DND-41 (cell line): Measurements from ENCODE around the gene BAIAP2L2.

Experiments used
- ATAC-seq: fragments of 200-7000 bp; cut with Tn5 transposase; 3 replicates; pipeline ENCODE4 v1.9.1; 2021; ENCODE audit warnings: low read depth; ENCODE audit not compliant: insufficient read depth
- DNase-seq: peaks from one replicate; pipeline ENCODE4 v3.0.0-alpha.2; 2020
- H2AFZ ChIP-seq: 2 replicates; pipeline ENCODE4 v1.6.0; 2012; ENCODE audit warnings: low read depth, low read length
- H3K27ac ChIP-seq: 2 replicates; pipeline ENCODE4 v1.5.1; 2012; ENCODE audit warnings: low read length, inconsistent platforms
- H3K27me3 ChIP-seq: fragments of 200-600 bp; sonication (generic); 2 replicates; pipeline ENCODE4 v1.6.0; 2012; ENCODE audit warnings: low read length, mild to moderate bottlenecking, inconsistent platforms; ENCODE audit not compliant: insufficient read depth, poor library complexity
- H3K36me3 ChIP-seq: 2 replicates; pipeline ENCODE4 v1.5.1; 2012; ENCODE audit warnings: low read length, inconsistent platforms; ENCODE audit not compliant: insufficient read depth
- H3K4me1 ChIP-seq: 2 replicates; pipeline ENCODE4 v1.5.1; 2012; ENCODE audit warnings: mild to moderate bottlenecking, low read length; ENCODE audit not compliant: insufficient read depth
- H3K4me2 ChIP-seq: 2 replicates; pipeline ENCODE4 v1.6.0; 2012; ENCODE audit warnings: mild to moderate bottlenecking, moderate library complexity, low read length, inconsistent platforms; ENCODE audit not compliant: insufficient read depth
- H3K4me3 ChIP-seq, 2 experiments: fragments of 200-600 bp in 1 of 2; shearing (Covaris generic) in 1 of 2; 2 replicates each; pipeline ENCODE4 v1.5.1; 2012 to 2016; ENCODE audit warnings: inconsistent platforms in 2 of 2, low read length in 2 of 2, mild to moderate bottlenecking in 2 of 2, low read depth in 1 of 2, moderate library complexity in 1 of 2
- H3K79me2 ChIP-seq: 2 replicates; pipeline ENCODE4 v1.6.0; 2012; ENCODE audit warnings: low read length, inconsistent platforms; ENCODE audit not compliant: insufficient read depth
- H3K9ac ChIP-seq: 2 replicates; pipeline ENCODE4 v1.6.0; 2012; ENCODE audit warnings: low read depth, mild to moderate bottlenecking, inconsistent platforms, low read length, moderate library complexity
- H3K9me3 ChIP-seq: 2 replicates; pipeline ENCODE4 v1.5.1; 2012; ENCODE audit warnings: low read length, moderate library complexity, mild to moderate bottlenecking, inconsistent platforms; ENCODE audit not compliant: insufficient read depth, severe bottlenecking
- H4K20me1 ChIP-seq: 2 replicates; pipeline ENCODE4 v1.6.0; 2012; ENCODE audit warnings: low read length; ENCODE audit not compliant: insufficient read depth
- EZH2 ChIP-seq: IDR thresholded peaks from 3 replicates; pipeline ENCODE4 v1.6.1; 2012; ENCODE audit warnings: borderline replicate concordance, low read depth, mild to moderate bottlenecking, moderate library complexity, low read length, inconsistent platforms; ENCODE audit not compliant: severe bottlenecking
- TF ChIP-seq, protein P1 (sequence below): IDR thresholded peaks from 2 replicates; pipeline ENCODE4 v1.5.1; 2012; ENCODE audit warnings: borderline replicate concordance, low read length, moderate library complexity, mild to moderate bottlenecking; ENCODE audit not compliant: poor library complexity, severe bottlenecking; ENCODE audit errors: extremely low read depth

BAIAP2L2 gene

DNA sequence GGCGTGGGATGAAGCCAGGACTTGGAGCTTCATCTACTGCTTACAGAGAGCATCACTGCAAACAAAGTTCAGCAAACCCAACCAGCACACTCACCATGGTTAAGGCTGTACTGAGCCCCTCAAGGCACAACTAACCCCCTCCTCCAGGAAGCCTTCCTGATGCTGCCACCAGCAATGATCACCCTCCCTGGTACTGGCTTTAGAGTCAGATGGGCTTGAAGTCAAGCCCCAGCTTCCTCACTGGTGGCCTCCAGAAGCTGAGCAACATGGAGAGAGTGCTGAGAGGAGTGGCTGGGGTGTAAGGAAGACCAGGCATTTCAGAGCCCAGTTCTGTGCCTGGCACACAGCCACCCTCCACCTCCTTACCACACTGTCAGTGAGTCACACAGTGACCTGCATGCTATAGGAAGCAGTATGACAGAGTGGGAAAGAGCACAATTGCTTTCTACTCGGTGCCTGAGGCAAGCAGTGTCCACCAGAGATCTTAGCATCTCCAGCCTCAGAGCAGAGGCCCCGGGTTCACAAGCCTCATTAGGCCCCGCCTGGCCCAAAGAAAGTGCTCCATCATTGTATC lies 24.7 kb upstream of the BAIAP2L2 start:
- H3K79me2 ChIP-seq, result no peaks in the 10 kb centered on the region
- no peak overlapping the region for H3K27ac ChIP-seq
- H3K9ac ChIP-seq, result no peak overlapping the region
- no peak overlapping the region for H2AFZ ChIP-seq
- no peaks in the 10 kb centered on the region for H3K9me3 ChIP-seq
- peaks cover 66% of the 10 kb centered on the region for H3K36me3 ChIP-seq
- DNase-seq (no peak), ATAC-seq (no peak)
- no peak for TF ChIP-seq EZH2
- TF ChIP-seq, protein P1, sequence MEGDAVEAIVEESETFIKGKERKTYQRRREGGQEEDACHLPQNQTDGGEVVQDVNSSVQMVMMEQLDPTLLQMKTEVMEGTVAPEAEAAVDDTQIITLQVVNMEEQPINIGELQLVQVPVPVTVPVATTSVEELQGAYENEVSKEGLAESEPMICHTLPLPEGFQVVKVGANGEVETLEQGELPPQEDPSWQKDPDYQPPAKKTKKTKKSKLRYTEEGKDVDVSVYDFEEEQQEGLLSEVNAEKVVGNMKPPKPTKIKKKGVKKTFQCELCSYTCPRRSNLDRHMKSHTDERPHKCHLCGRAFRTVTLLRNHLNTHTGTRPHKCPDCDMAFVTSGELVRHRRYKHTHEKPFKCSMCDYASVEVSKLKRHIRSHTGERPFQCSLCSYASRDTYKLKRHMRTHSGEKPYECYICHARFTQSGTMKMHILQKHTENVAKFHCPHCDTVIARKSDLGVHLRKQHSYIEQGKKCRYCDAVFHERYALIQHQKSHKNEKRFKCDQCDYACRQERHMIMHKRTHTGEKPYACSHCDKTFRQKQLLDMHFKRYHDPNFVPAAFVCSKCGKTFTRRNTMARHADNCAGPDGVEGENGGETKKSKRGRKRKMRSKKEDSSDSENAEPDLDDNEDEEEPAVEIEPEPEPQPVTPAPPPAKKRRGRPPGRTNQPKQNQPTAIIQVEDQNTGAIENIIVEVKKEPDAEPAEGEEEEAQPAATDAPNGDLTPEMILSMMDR, result no peak
- no peak overlapping the region for H3K4me2 ChIP-seq
- no peak overlapping the region for H3K4me3 ChIP-seq
- H3K27me3 ChIP-seq, result no peaks in the 10 kb centered on the region
- peaks cover 3% of the 10 kb centered on the region; the same call in 1 of the 2 replicates for H4K20me1 ChIP-seq
- no peaks in the 10 kb centered on the region for H3K4me1 ChIP-seq

DNA sequence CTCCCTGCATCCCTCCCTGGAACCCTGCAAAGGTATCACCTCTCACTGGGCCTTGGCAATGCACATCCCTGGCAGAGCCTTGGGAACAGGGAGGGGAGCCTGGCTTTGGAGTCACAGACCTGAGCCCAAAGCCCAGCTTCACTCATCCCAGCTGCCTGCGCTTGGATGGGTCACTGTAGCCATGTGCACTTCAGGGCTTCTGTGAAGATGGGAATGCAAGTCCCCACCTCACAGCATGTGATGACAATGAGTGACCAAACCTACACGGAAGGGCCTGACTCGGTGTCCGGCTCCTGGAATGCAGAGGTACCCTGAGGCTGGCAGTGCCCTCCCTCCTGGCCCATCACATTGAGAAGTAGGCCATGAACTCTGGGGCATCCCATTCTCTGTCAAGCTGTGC lies 22.8 kb upstream of the BAIAP2L2 start:
- H3K4me2 ChIP-seq, result no peak overlapping the region
- DNase-seq (no peak), ATAC-seq (no peak)
- no peak overlapping the region for H2AFZ ChIP-seq
- no peaks in the 10 kb centered on the region for H3K79me2 ChIP-seq
- H3K9ac ChIP-seq, result no peak overlapping the region
- H3K9me3 ChIP-seq, result no peaks in the 10 kb centered on the region
- no peak overlapping the region for H3K4me3 ChIP-seq
- H3K4me1 ChIP-seq, result no peaks in the 10 kb centered on the region
- H3K27me3 ChIP-seq, result no peaks in the 10 kb centered on the region
- peaks cover 7% of the 10 kb centered on the region; the same call in 1 of the 2 replicates for H4K20me1 ChIP-seq
- H3K36me3 ChIP-seq, result peaks cover 72% of the 10 kb centered on the region
- no peak overlapping the region for H3K27ac ChIP-seq
- TF ChIP-seq, protein P1, result no peak
- TF ChIP-seq EZH2, result no peak

DNA sequence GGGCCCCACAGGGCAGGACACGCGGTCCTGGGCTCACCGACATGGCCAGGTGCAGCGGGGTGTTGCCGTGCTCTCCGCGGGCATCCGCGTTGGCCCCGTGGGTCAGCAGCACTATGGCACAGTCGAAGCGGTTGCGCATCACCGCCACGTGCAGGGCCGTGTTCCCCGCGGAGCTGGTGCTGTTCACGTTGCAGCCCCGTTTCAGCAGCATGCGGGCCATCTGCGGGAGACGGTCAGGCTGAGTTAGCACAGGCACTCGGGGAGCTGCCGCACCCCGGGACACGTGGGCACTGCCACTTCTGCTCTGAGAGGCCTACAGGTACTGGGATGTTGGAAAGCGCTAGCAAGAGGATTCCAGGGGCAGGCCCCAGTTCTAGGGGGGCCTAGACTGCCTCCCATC lies 22.3 kb upstream of the BAIAP2L2 start:
- Histone ChIP-seq H4K20me1 (peaks cover 7% of the 10 kb centered on the region; the same call in 1 of the 2 replicates), H3K4me3 (no peak overlapping the region), H2AFZ (no peak overlapping the region), H3K79me2 (no peaks in the 10 kb centered on the region), H3K9me3 (no peaks in the 10 kb centered on the region), H3K4me1 (no peaks in the 10 kb centered on the region), H3K27ac (no peak overlapping the region), H3K9ac (no peak overlapping the region), H3K27me3 (no peaks in the 10 kb centered on the region), H3K4me2 (no peak overlapping the region), H3K36me3 (peaks cover 71% of the 10 kb centered on the region)
- DNase-seq, result no peak
- TF ChIP-seq EZH2, result no peak
- TF ChIP-seq, protein P1, result no peak
- ATAC-seq, result no peak

DNA sequence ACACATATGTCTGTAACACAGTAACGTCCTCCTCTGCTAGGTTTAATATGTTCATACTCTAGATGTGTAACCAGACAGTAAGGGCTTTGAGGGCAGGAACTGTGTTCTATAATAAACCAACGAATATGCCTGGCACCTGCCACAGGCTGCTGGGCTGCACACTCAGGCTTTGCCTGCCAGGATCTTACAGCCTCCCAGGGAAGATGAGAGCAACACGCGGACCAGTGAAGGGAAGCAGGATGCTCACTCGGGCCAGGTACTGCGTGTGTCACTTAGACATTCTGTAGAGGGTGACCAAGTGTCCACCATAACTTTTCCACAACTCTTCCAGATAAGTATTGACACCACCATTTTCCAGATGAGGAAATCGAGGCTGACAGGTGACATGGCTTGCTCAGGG lies 21.7 kb upstream of the BAIAP2L2 start:
- no peak overlapping the region for H3K27ac ChIP-seq
- no peak overlapping the region for H3K9ac ChIP-seq
- ATAC-seq, result no peak
- TF ChIP-seq, protein P1, result no peak
- TF ChIP-seq EZH2, result no peak
- no peak for DNase-seq
- no peak overlapping the region for H3K4me3 ChIP-seq
- no peaks in the 10 kb centered on the region for H3K27me3 ChIP-seq
- H2AFZ ChIP-seq, result no peak overlapping the region
- no peak overlapping the region for H3K4me2 ChIP-seq
- peaks cover 75% of the 10 kb centered on the region for H3K36me3 ChIP-seq
- no peaks in the 10 kb centered on the region for H3K4me1 ChIP-seq
- no peaks in the 10 kb centered on the region for H3K79me2 ChIP-seq
- no peaks in the 10 kb centered on the region for H3K9me3 ChIP-seq
- peaks cover 7% of the 10 kb centered on the region; the same call in 1 of the 2 replicates for H4K20me1 ChIP-seq
